ENCODE measurements around the gene ARSJ. TPM values are rescaled to one million over a fixed set of nuclear protein-coding genes. Genes with fewer than 3 reads are reported as not detected.
"Not testable (repeated sequence)": the region's sequence is repeated elsewhere in the genome, so short reads cannot be mapped to it uniquely, and the experiment has no call there.

ARSJ gene
- total RNA-seq, 1 donor from 2014 or later = 11.2 TPM

GRCh38 chr4:113945906-113946305 is 33.5 kb downstream of the ARSJ start:
- TF ChIP-seq CTCF (IDR thresholded peaks at IDR 0.05; ENCODE audit: unreplicated experiment) = no peak
- no peak for DNase-seq (ENCODE audit: low spot score)
- Mint-ChIP-seq H3K4me1 (ENCODE audit: unreplicated experiment) (peaks cover 4% of the 10 kb centered on the region), H3K9me3 (ENCODE audit: unreplicated experiment) (no peaks in the 10 kb centered on the region), H3K4me3 (ENCODE audit: unreplicated experiment) (no peak overlapping the region), H3K27ac (ENCODE audit: unreplicated experiment) (no peak overlapping the region), H3K36me3 (ENCODE audit: low read depth, unreplicated experiment) (no peaks in the 10 kb centered on the region), H3K27me3 (ENCODE audit: unreplicated experiment) (no peaks in the 10 kb centered on the region)

GRCh38 chr4:113943863-113944262 is 35.6 kb downstream of the ARSJ start:
- Mint-ChIP-seq H3K27me3 (ENCODE audit: unreplicated experiment) (no peaks in the 10 kb centered on the region), H3K4me3 (ENCODE audit: unreplicated experiment) (no peak overlapping the region), H3K4me1 (ENCODE audit: unreplicated experiment) (peaks cover 4% of the 10 kb centered on the region), H3K36me3 (ENCODE audit: low read depth, unreplicated experiment) (no peaks in the 10 kb centered on the region), H3K9me3 (ENCODE audit: unreplicated experiment) (no peaks in the 10 kb centered on the region), H3K27ac (ENCODE audit: unreplicated experiment) (no peak overlapping the region)
- TF ChIP-seq CTCF (IDR thresholded peaks at IDR 0.05; ENCODE audit: unreplicated experiment) = no peak
- DNase-seq (ENCODE audit: low spot score) = no peak

GRCh38 chr4:113943085-113943484 is 36.4 kb downstream of the ARSJ start:
- H3K36me3 Mint-ChIP-seq (ENCODE audit: low read depth, unreplicated experiment) = no peaks in the 10 kb centered on the region
- no peak for TF ChIP-seq CTCF (IDR thresholded peaks at IDR 0.05; ENCODE audit: unreplicated experiment)
- no peaks in the 10 kb centered on the region for H3K27me3 Mint-ChIP-seq (ENCODE audit: unreplicated experiment)
- no peak for DNase-seq (ENCODE audit: low spot score)
- no peak overlapping the region for H3K27ac Mint-ChIP-seq (ENCODE audit: unreplicated experiment)
- peaks cover 4% of the 10 kb centered on the region for H3K4me1 Mint-ChIP-seq (ENCODE audit: unreplicated experiment)
- H3K4me3 Mint-ChIP-seq (ENCODE audit: unreplicated experiment) = no peak overlapping the region
- H3K9me3 Mint-ChIP-seq (ENCODE audit: unreplicated experiment) = no peaks in the 10 kb centered on the region

- H3K36me3 Mint-ChIP-seq (ENCODE audit: low read depth, unreplicated experiment) = no peaks in the 10 kb centered on the region
- no peak for TF ChIP-seq CTCF (IDR thresholded peaks at IDR 0.05; ENCODE audit: unreplicated experiment)
- H3K27me3 Mint-ChIP-seq (ENCODE audit: unreplicated experiment) = no peaks in the 10 kb centered on the region
- H3K4me3 Mint-ChIP-seq (ENCODE audit: unreplicated experiment) = no peak overlapping the region
- DNase-seq (ENCODE audit: low spot score) = no peak
- no peaks in the 10 kb centered on the region for H3K9me3 Mint-ChIP-seq (ENCODE audit: unreplicated experiment)
- H3K27ac Mint-ChIP-seq (ENCODE audit: unreplicated experiment) = no peak overlapping the region
- H3K4me1 Mint-ChIP-seq (ENCODE audit: unreplicated experiment) = peaks cover 4% of the 10 kb centered on the region
These were observed 37.6 kb downstream of the ARSJ start for GRCh38 chr4:113941836-113942235.

GRCh38 chr4:113940103-113940502 is 39.3 kb downstream of the ARSJ start:
- H3K4me3 Mint-ChIP-seq (ENCODE audit: unreplicated experiment); H3K27ac Mint-ChIP-seq (ENCODE audit: unreplicated experiment); H3K4me1 Mint-ChIP-seq (ENCODE audit: unreplicated experiment); H3K9me3 Mint-ChIP-seq (ENCODE audit: unreplicated experiment); H3K36me3 Mint-ChIP-seq (ENCODE audit: low read depth, unreplicated experiment); DNase-seq (ENCODE audit: low spot score); H3K27me3 Mint-ChIP-seq (ENCODE audit: unreplicated experiment): not testable (repeated sequence)

GRCh38 chr4:113935190-113935589 is 44.3 kb downstream of the ARSJ start:
- Mint-ChIP-seq H3K36me3 (ENCODE audit: low read depth, unreplicated experiment) (no peaks in the 10 kb centered on the region), H3K4me1 (ENCODE audit: unreplicated experiment) (no peaks in the 10 kb centered on the region), H3K9me3 (ENCODE audit: unreplicated experiment) (no peaks in the 10 kb centered on the region), H3K4me3 (ENCODE audit: unreplicated experiment) (no peak overlapping the region), H3K27me3 (ENCODE audit: unreplicated experiment) (no peaks in the 10 kb centered on the region), H3K27ac (ENCODE audit: unreplicated experiment) (no peak overlapping the region)
- no peak for TF ChIP-seq CTCF (IDR thresholded peaks at IDR 0.05; ENCODE audit: unreplicated experiment)
- DNase-seq (ENCODE audit: low spot score) = no peak

- peak overlapping the region; percentile 24 for H3K27ac Mint-ChIP-seq (ENCODE audit: unreplicated experiment)
- not testable (repeated sequence) for H3K4me1 Mint-ChIP-seq (ENCODE audit: unreplicated experiment); H3K27me3 Mint-ChIP-seq (ENCODE audit: unreplicated experiment); H3K4me3 Mint-ChIP-seq (ENCODE audit: unreplicated experiment); H3K36me3 Mint-ChIP-seq (ENCODE audit: low read depth, unreplicated experiment); DNase-seq (ENCODE audit: low spot score); H3K9me3 Mint-ChIP-seq (ENCODE audit: unreplicated experiment)
These were observed 54.7 kb downstream of the ARSJ start for GRCh38 chr4:113924706-113925105.

Measured in endothelial cell (in vitro differentiated cells).